ENCODE results near the gene CHKA. TPM values are rescaled to one million over a fixed set of nuclear protein-coding genes. Genes with fewer than 3 reads are reported as not detected.
"Not testable (repeated sequence)": the region's sequence is repeated elsewhere in the genome, so short reads cannot be mapped to it uniquely, and the experiment has no call there.

CHKA gene
- total RNA-seq, 4 donors from 2014 or later, result 1.1 to 13.0 (median 4.2) TPM

- Histone ChIP-seq H3K4me3 (no peak overlapping the region), H3K9me3 (no peaks in the 10 kb centered on the region), H3K27ac (no peak overlapping the region), H3K4me1 (peaks cover 0 to 15% (median 6%) of the 10 kb centered on the region in 3 donors), H3K27me3 (no peaks in the 10 kb centered on the region), H3K36me3 (no peaks in the 10 kb centered on the region)
- TF ChIP-seq POLR2A (IDR thresholded peaks at IDR 0.05) (no peak), CTCF (IDR thresholded peaks at IDR 0.05) (no peak)
- DNase-seq, result no peak
- WGBS, 2 donors, result 92 to 96% methylated on average over 8 of the region's 8 CpGs
- intact Hi-C loops (cut with DNase I), result no loop called here
Observed at GRCh38 chr11:68096962-68097361, 24.2 kb downstream of the CHKA start.

- Histone ChIP-seq H3K27ac (no peak overlapping the region), H3K27me3 (no peaks in the 10 kb centered on the region), H3K4me1 (peaks cover 0 to under 1% (median 0%) of the 10 kb centered on the region in 3 donors), H3K4me3 (no peak overlapping the region), H3K9me3 (no peaks in the 10 kb centered on the region), H3K36me3 (no peaks in the 10 kb centered on the region)
- TF ChIP-seq CTCF (IDR thresholded peaks at IDR 0.05) (no peak), POLR2A (IDR thresholded peaks at IDR 0.05) (no peak)
- intact Hi-C loops (cut with DNase I), result no loop called here
- WGBS, 2 donors, result 83 to 88% methylated on average over 4 of the region's 4 CpGs
- DNase-seq, result no peak
Observed at GRCh38 chr11:68093565-68093964, 27.6 kb downstream of the CHKA start.

- H3K27me3 ChIP-seq; H3K4me3 ChIP-seq; H3K9me3 ChIP-seq; H3K4me1 ChIP-seq; H3K36me3 ChIP-seq; DNase-seq; H3K27ac ChIP-seq; intact Hi-C loops (cut with DNase I): not testable (repeated sequence)
- WGBS, 2 donors, result 91 to 100% methylated on average over 3 of the region's 3 CpGs
Observed at GRCh38 chr11:68092946-68093345, 28.2 kb downstream of the CHKA start.

GRCh38 chr11:68092411-68092810 lies 28.8 kb downstream of the CHKA start:
- Histone ChIP-seq H3K4me3 (no peak overlapping the region), H3K27me3 (no peaks in the 10 kb centered on the region), H3K36me3 (no peaks in the 10 kb centered on the region), H3K9me3 (no peaks in the 10 kb centered on the region), H3K27ac (no peak overlapping the region), H3K4me1 (no peaks in the 10 kb centered on the region)
- intact Hi-C loops (cut with DNase I), result no loop called here
- TF ChIP-seq POLR2A (IDR thresholded peaks at IDR 0.05) (no peak), CTCF (IDR thresholded peaks at IDR 0.05) (no peak)
- DNase-seq, result no peak
- WGBS, 2 donors, result 92 to 93% methylated on average over 2 of the region's 2 CpGs

- intact Hi-C loops (cut with DNase I), result no loop called here
- 40 to 61% methylated on average over 6 of the region's 6 CpGs for WGBS, 2 donors
- H3K4me1 ChIP-seq, result no peaks in the 10 kb centered on the region
Observed at GRCh38 chr11:68090706-68091105, 30.5 kb downstream of the CHKA start.

More at GRCh38 chr11:68090706-68091105, 30.5 kb downstream of the CHKA start:
- TF ChIP-seq POLR2A (IDR thresholded peaks at IDR 0.05), result no peak
- TF ChIP-seq CTCF (IDR thresholded peaks at IDR 0.05), result no peak
- H3K9me3 ChIP-seq, result no peaks in the 10 kb centered on the region
- H3K4me3 ChIP-seq, result no peak overlapping the region
- no peak overlapping the region for H3K27ac ChIP-seq
- H3K36me3 ChIP-seq, result no peaks in the 10 kb centered on the region
- H3K27me3 ChIP-seq, result no peaks in the 10 kb centered on the region
- DNase-seq, result no peak
